ENCODE data around the gene SLC25A30.
"Not testable (repeated sequence)": the region's sequence is repeated elsewhere in the genome, so short reads cannot be mapped to it uniquely, and the experiment has no call there.

The SLC25A30 gene

DNA sequence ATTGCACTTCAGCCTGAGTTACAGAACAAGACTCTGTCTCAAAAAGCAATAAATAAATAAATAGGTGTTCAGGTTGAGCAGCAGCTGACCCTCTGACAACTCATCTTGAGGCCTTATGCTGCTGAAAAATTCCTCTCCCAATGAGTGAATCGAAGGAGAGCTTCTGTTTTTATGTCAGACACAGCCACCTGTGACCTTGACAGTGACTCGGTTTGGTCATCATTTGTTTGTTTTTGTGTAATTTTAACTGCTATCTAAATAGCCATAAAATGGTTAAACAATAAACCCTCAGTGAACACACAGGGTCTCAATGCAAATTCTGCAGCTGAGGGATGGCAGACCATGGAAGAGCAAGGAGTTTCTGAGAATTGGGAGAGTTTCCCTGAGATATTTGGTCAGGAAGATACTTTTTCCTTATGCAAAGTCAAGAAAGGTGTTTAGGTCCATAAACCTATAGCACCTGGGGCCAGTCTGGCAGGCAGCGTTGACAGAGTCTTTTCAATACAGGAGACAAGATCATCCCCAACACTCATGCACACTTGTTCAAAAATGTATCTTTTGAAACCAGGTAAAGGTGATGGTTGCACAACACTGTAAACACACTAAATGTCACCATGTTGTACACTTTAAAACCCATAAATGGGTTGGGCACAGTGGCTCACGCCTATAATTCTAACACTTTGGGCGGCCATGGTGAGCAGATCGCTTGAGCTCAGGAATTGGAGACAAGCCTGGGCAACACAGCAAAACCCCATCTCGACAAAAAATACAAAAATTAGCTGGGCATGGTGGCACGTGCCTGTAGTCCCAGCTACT, 16.6 kb upstream of the SLC25A30 start:
- no peak for DNase-seq (ENCODE audit: low read depth)
- no peak overlapping the region for H3K4me3 ChIP-seq (ENCODE audit: low read depth, low read length)
- TF ChIP-seq, protein P1, sequence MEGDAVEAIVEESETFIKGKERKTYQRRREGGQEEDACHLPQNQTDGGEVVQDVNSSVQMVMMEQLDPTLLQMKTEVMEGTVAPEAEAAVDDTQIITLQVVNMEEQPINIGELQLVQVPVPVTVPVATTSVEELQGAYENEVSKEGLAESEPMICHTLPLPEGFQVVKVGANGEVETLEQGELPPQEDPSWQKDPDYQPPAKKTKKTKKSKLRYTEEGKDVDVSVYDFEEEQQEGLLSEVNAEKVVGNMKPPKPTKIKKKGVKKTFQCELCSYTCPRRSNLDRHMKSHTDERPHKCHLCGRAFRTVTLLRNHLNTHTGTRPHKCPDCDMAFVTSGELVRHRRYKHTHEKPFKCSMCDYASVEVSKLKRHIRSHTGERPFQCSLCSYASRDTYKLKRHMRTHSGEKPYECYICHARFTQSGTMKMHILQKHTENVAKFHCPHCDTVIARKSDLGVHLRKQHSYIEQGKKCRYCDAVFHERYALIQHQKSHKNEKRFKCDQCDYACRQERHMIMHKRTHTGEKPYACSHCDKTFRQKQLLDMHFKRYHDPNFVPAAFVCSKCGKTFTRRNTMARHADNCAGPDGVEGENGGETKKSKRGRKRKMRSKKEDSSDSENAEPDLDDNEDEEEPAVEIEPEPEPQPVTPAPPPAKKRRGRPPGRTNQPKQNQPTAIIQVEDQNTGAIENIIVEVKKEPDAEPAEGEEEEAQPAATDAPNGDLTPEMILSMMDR (IDR thresholded peaks at IDR 0.05; ENCODE audit: low read depth, low read length, missing control alignments) = no peak
- in situ Hi-C loops (cut with HindIII; ENCODE audit: low sequenced_read_pairs) = no loop called here

DNA sequence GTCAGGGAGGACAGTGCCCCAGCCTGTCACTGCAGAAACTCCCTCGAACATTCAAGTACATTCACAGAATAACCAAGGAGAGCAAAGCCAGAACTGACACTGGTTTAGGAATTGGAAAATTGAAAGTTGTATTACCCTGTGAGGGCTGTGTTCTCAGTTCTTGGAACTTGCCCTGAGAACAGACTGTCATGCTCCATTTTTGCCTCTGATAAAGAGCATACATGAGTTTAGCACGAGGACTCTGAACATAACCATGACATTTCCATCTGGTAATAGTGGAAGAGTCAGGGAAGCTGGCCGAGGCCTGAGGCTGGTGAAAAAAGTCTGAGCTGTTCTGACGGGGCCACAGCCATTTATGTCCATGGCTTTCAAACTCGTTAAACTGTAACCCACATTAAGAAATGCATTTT, 15.2 kb upstream of the SLC25A30 start:
- TF ChIP-seq, protein P1 (IDR thresholded peaks at IDR 0.05; ENCODE audit: low read depth, low read length, missing control alignments) = no peak
- H3K4me3 ChIP-seq (ENCODE audit: low read depth, low read length) = no peak overlapping the region
- DNase-seq (ENCODE audit: low read depth) = no peak
- in situ Hi-C loops (cut with HindIII; ENCODE audit: low sequenced_read_pairs) = no loop called here

DNA sequence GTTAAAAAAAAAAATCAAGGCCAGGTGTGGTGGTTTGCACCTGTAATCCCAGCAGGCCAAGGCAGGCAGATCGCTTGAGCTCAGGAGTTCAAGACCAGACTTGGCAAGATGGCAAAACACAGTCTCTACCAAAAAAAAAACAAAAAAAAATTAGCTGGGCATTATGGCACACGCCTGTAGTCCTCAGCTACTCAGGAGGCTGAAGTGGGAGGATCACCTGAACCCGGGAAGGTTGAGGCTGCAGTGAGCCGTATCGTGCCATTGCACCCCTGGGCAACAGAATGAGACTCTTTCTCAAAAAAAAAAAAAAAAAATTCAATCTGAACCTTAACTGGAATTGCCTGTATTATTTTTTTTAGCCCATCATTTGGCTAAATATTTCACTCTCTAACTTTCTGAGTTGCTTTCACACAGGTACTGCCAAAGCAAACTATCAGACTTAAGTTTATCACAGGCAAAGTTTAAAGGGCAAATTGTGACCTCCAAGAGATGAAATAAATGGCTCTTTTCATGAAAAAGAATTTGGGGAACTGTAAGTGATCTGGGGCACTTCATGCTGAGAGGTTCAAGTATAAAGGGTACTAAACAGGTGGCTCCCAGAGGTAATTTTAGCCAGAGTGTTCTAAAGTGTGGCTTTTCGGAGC, 14.7 kb upstream of the SLC25A30 start:
- in situ Hi-C loops (cut with HindIII; ENCODE audit: low sequenced_read_pairs) = no loop called here
- TF ChIP-seq, protein P1 (IDR thresholded peaks at IDR 0.05; ENCODE audit: low read depth, low read length, missing control alignments) = no peak
- DNase-seq (ENCODE audit: low read depth) = no peak
- no peak overlapping the region for H3K4me3 ChIP-seq (ENCODE audit: low read depth, low read length)

DNA sequence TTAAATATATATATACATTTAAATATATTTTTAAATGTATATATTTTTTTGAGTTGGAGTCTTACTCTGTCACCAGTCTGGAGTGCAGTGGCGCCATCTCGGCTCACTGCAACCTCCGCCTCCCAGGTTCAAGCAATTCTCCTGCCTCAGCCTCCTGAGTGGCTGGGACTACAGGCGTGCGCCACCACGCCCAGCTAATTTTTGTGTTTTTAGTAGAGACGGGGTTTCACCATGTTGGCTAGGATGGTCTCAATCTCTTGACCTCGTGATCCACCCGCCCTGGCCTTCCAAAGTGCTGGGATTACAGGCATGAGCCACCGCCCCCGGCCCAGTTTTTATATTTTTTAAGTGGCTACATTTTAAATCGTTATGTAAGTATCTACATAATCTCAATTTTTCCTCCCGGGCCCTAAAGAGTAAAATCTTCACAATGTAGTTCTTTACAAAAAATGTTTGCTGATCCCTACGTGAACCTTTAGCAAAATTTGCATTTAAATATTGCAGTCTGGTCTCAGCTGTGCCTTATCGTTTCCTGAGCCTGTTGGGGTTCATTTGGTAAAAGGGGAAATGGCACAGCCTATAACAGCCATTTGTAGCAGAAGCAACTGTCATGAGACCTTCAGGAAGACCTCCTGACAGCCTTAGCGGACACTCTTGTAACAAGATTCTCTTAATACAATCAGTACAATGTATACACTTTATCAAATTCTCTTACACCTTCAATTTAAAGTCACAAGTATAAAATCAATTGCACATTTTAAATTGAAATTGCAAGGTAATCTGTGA, 8.1 kb upstream of the SLC25A30 start:
- DNase-seq (ENCODE audit: low read depth); in situ Hi-C loops (cut with HindIII; ENCODE audit: low sequenced_read_pairs); H3K4me3 ChIP-seq (ENCODE audit: low read depth, low read length): not testable (repeated sequence)

DNA sequence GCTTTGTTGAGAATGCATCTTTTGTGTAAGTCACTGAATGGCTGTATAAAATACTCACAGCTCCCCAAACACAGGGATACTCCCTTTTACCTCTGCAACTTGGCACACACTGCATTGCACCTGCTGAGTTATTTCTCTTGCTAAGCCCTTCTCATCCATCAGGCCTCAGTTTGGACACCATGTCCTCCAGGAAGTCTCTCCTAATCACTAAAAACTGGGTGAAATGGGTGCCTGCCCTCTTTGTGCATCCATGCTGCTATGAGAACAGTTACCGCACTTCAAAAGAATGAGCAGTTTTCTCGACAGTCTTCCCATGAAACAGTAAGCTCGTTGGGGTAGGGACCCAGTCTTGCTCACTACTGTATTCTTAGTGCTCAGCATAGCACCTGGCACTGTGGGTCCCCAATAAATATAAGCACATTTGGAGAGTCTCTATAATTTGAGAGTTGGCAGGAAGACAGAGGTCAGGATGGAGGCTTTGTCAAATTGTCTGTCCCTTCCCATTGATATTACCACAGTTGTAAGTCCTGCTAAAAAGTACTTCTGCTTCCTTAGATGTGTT, 4.6 kb upstream of the SLC25A30 start:
- no peak overlapping the region for H3K4me3 ChIP-seq (ENCODE audit: low read depth, low read length)
- DNase-seq (ENCODE audit: low read depth) = no peak
- TF ChIP-seq, protein P1 (IDR thresholded peaks at IDR 0.05; ENCODE audit: low read depth, low read length, missing control alignments) = no peak
- in situ Hi-C loops (cut with HindIII; ENCODE audit: low sequenced_read_pairs) = no loop called here

DNA sequence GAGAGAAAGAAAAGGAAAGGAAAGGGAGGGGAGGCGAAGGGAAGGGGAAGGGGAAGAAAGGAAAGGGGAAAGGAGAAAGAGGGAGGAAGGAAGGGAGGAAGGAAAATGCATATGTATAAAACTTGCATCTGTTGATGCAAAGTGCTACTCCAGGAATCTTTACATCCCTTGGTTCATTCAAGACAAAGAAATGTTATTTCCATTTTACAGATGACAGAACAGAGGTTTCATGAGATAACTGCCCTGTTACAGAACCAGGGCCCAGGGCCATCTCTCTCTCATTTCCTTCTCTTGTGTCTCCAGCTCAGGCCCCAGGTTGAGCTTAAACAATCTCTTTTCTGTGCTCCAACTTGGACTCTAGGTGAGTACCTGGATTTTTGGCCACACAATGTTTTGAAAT, 1.8 kb upstream of the SLC25A30 start:
- no peak overlapping the region for H3K4me3 ChIP-seq (ENCODE audit: low read depth, low read length)
- in situ Hi-C loops (cut with HindIII; ENCODE audit: low sequenced_read_pairs) = no loop called here
- DNase-seq (ENCODE audit: low read depth) = no peak
- TF ChIP-seq, protein P1 (IDR thresholded peaks at IDR 0.05; ENCODE audit: low read depth, low read length, missing control alignments) = no peak

DNA sequence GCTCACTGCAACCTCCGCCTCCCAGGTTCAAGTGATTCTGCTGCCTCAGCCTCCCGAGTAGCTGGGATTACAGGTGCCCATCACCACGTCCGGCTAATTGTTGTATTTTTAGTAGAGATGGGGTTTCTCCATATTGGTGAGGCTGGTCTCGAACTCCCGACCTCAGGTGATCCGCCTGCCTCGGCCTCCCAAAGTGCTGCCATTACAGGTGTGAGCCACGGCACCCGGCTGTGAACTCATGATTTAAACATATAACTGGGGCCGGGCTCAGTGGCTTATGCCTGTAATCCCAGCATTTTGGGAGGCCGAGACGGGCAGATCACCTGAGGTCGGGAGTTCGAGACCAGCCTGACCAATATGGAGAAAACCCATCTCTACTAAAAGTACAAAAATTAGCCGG, 1.2 kb upstream of the SLC25A30 start:
- in situ Hi-C loops (cut with HindIII; ENCODE audit: low sequenced_read_pairs); H3K4me3 ChIP-seq (ENCODE audit: low read depth, low read length); DNase-seq (ENCODE audit: low read depth): not testable (repeated sequence)

All from astrocyte of the cerebellum (primary cell).